Smooth muscle cell of the brain vasculature (primary cell): Measurements from ENCODE around the gene ATP5MC2.
A peak's percentile ranks its signal among the peaks of the same experiment; 100 is the strongest.
"Not testable (repeated sequence)": the region's sequence is repeated elsewhere in the genome, so short reads cannot be mapped to it uniquely, and the experiment has no call there.

Experiments used
- DNase-seq: peaks from one replicate; pipeline ENCODE4 v3.0.0-alpha.2; 2012; ENCODE audit warnings: low read depth, low spot score

The ATP5MC2 gene

GRCh38 chr12:53694756-53695151 lies 18.9 kb upstream of the ATP5MC2 start:
- DNase-seq, result no peak

DNA sequence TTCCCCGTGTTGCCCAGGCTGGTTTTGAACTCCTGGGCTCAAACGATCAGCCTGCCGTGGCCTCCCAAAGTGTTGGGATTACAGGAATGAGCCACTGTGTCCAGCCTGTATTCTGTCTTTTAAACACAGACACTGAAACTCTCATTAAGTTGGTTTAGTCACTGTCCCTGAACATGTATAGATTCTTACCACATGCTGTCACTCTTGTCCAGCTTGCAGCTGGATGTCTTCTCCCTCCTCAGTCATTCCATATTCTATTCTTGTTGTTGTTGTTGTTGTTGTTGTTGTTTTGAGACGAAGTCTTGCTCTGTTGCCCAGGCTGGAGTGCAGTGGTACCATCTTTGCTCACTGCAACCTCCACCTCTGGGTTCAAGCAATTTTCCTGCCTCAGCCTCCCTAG lies 12.3 kb upstream of the ATP5MC2 start:
- no peak for DNase-seq

- DNase-seq, result no peak
Measured at GRCh38 chr12:53686436-53686835, 10.6 kb upstream of the ATP5MC2 start.

GRCh38 chr12:53684654-53685220 lies 8.9 kb upstream of the ATP5MC2 start:
- no peak for DNase-seq

GRCh38 chr12:53683983-53684382 lies 8.1 kb upstream of the ATP5MC2 start:
- no peak for DNase-seq

DNA sequence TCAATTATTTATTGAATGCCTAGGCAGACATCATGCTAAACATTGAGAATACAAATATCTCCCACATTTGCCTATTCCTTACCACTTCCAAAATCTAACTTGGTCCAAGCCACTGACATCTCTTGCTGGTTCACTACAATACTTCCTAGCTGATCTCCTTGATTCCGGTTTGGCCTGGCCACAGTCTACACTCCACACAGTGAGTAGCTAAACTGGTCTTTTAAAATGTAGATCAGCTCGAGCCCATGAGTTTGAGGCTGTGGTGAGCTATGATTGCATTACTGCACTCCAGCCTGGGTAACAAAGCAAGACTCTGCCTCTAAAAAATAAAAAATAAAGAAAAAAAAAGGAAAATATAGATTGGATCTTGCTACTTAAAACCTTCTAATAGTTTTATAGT lies 7.6 kb upstream of the ATP5MC2 start:
- no peak for DNase-seq

DNA sequence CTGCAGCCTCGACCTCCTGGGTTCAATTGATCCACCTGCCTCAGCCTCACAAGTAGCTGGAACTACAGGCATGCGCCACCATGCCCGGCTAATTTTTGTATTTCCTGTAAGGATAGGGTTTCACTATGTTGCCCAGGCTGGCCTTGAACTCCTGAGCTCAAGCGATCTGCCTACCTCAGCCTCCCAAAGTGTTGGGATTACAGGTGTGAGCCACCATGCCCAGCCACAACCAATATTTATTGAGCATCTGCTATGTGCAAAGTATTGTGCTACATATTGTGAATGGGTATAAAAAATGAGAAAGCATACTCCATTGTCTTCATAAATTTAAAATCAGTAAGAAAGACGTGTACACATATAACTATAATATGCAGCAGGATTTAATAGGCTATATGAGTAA lies 4.2 kb upstream of the ATP5MC2 start:
- DNase-seq, result not testable (repeated sequence)

- no peak for DNase-seq
Measured at GRCh38 chr12:53677800-53678148, 1.9 kb upstream of the ATP5MC2 start.

DNA sequence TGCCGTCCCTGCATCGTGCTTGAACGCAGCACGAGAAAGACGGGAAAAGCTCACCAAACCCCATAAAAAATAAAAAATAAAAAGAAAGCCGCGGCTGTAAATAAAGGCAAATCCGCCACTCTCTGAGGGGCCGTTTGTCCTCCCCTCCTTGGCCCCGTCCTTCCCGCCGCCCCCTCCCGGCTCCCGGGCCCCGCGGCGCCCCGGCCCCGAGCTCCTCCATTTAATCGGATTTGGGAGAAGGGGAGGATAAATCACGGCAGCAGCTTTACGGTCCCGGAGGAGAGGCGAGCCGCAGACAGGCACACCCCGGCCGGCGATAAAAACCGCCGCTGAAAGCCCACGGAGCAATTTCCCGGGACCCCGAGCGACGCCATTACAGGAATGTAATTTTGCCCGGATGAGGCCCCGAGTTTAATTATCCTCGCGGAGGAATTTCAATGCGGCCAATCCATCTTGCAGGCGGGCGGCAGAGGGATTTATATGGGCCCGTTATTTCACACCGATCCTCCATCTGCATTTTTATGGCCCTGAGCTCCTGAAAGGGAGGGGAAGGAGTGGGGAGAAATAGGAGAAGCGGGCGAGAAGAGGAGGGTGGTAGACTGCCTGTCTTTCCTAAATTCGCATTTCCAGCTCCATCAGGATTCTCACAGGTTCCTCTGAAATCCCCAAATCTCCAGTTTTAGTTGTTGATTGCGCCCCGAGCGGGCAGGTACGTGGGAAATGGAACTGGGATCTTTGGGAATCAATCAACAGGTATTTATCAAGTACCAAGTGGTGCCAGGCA lies 1.3 kb upstream of the ATP5MC2 start:
- no peak for DNase-seq

GRCh38 chr12:53676656-53677015 lies 753 bp upstream of the ATP5MC2 start:
- no peak for DNase-seq

GRCh38 chr12:53674977-53675700 lies 744 bp downstream of the ATP5MC2 start:
- no peak for DNase-seq

GRCh38 chr12:53670971-53671370 lies 4.9 kb downstream of the ATP5MC2 start:
- DNase-seq, result no peak

DNA sequence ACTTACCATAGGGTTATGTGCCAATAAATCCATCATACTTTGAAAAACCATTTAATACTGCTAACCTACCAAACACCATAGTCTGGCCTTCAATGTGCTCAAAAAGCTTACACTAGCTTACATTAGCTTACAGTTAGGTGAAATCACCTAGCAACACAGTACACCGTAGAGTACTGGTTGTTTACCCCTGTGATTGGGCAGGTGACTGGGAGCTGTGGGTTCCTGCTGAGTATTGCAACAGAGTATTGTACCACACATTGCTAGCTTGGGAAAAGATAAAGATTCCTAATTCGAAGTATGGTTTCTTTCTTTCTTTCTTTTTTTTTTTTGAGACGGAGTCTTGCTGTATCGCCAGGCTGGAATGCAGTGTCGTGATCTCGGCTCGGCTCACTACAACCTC lies 5.6 kb downstream of the ATP5MC2 start:
- no peak for DNase-seq

DNA sequence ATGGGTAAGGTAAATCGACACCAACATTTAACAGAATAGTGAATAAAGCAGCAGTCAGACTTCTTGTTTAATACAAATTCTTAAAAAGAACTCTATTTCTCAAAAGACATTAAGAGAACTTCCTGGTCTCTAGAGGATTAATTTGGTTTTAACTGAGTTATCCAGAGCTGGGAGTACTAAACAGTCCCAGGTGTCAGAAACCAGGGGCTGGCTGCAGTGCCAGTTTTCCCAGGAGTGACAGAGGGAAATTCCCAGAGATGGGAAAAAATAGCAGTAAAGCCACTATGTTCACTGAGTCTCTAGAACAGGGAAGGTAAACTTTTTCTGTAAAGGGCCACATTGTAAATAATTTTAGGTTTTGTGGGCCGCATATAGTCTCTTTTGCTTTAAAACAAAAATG lies 8.8 kb downstream of the ATP5MC2 start:
- no peak for DNase-seq

GRCh38 chr12:53664936-53665335 lies 10.9 kb downstream of the ATP5MC2 start:
- no peak for DNase-seq

- DNase-seq, result no peak
Measured at GRCh38 chr12:53664191-53664590, 11.7 kb downstream of the ATP5MC2 start.

DNA sequence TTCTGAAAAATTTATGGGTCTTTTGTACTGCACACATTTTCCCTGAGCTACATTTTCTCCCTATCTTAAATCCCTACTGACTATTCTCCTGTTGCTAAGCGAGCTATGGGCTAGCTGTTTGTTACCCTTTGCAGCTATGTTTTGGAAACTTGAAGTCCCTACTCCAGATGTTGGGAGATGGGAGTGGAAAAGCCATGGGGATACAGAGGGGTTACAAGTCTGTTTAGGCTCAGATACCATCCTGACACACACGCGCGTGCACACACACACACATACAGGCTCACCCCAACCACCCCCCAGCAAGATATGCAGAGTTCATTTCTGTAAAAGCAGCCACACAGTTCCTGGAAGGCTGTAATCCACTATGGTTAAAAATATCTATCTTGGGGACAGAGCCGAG lies 15.8 kb downstream of the ATP5MC2 start:
- DNase-seq, result no peak

GRCh38 chr12:53659571-53659981 lies 16.3 kb downstream of the ATP5MC2 start:
- DNase-seq, result no peak

- peak; percentile 65 for DNase-seq
Measured at GRCh38 chr12:53659011-53659551, 16.8 kb downstream of the ATP5MC2 start.

DNA sequence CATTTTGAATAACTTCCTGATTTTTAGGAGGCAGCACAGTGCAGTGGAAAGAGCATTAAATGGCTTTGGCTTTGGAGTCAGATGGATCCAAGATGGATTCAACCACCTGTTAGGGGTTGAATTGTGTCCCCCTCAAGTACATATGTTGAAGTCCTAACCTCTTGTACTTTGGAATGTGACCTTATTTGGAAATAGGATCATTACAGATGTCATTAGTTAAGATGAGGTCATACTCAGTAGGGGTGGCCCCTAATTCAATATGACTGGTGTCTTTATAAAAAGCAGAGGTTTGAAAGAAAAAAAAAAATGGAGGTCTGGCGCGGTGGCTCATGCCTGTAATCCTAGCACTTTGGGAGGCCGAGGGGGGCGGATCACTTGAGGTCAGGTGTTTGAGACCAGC lies 18.8 kb downstream of the ATP5MC2 start:
- DNase-seq, result no peak

DNA sequence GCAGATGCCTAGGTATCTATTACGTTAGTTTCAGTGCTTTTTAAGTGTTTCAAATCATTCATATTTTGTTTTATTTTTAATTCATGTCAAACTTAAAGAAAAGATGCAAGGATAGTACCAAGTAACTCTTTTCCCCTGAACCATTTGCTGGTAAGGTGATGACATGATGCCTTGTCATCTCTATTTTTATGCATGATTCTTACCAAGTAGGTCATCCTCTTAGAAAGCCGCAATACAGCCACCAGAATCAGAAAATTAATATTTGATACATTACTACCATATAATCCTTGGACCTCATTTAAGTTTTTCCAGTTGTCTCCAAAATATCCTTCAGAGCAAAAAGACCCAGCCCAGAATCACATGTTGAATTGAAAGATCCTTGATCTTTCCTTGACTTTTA lies 22.3 kb downstream of the ATP5MC2 start:
- DNase-seq, result no peak

GRCh38 chr12:53652366-53652765 lies 23.5 kb downstream of the ATP5MC2 start:
- no peak for DNase-seq

DNA sequence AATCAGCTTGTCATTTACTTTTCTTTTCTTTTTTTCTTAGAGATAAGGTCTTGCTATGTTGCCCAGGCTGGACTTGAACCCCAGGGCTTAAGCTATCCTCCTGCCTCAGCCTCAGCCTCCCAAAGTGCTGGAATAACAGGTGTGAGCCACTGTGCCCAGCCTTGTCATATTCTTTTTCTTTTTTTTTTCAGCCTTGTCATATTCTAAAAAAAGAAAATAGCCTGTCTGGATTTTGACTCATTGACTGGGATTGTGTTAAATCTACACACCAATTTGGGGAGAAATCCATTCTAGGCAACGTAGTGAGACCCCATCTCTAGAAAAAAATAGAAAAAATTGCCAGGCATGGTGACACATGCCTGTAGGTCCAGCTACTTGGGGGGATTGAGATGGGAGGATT lies 24.1 kb downstream of the ATP5MC2 start:
- DNase-seq, result no peak
